Ovary (tissue), 9 donors: ENCODE results near the gene LOXHD1. TPM values are rescaled to one million over a fixed set of nuclear protein-coding genes. Genes with fewer than 3 reads are reported as not detected.

ENCODE experiments used
- DNase-seq, 5 donors: peaks; one replicate each; pipeline ENCODE4 v3.0.0-alpha.2; 2019 to 2020
- H3K27ac ChIP-seq, 2 donors: fragments of 200-600 bp; one replicate each; pipeline versions ENCODE4 v1.5.1 to v1.8.0; 2019 to 2022
- H3K27me3 ChIP-seq: fragments of 200-600 bp; one replicate; pipeline ENCODE4 v1.8.0; 2022
- H3K36me3 ChIP-seq: fragments of 200-600 bp; sonication (generic); one replicate; pipeline ENCODE4 v1.5.1; 2019
- H3K4me1 ChIP-seq: one replicate; pipeline ENCODE4 v1.8.1; 2013; ENCODE audit warnings: mild to moderate bottlenecking, moderate library complexity; ENCODE audit not compliant: insufficient read depth
- H3K4me3 ChIP-seq: fragments of 200-600 bp; sonication (generic); one replicate; pipeline ENCODE4 v1.5.1; 2017
- H3K9me3 ChIP-seq, 2 donors: fragments of 200-600 bp in 1 of 2; sonication (generic) in 1 of 2; one replicate each; pipeline versions ENCODE4 v1.5.1 to v1.8.1; 2013 to 2019; ENCODE audit warnings: mild to moderate bottlenecking in 1 of 2, moderate library complexity in 1 of 2
- EP300 ChIP-seq: sonication (generic); formaldehyde crosslinking; IDR thresholded peaks from one replicate; pipeline ENCODE4 v1.6.1; 2017; ENCODE audit warnings: antibody characterized with exemption
- POLR2A ChIP-seq: fragments of 450-650 bp; IDR thresholded peaks from one replicate; pipeline ENCODE4 v1.6.1; 2017; ENCODE audit warnings: antibody characterized with exemption, mild to moderate bottlenecking, moderate library complexity
- WGBS, 3 donors: extraction: QIAGEN DNeasy Blood & Tissue Kit in 1 of 3; methylation state at CpG; one replicate each; pipeline versions ENCODE4 v1.1.5 to v1.1.7; 2013 to 2017; 5-methylcytosine and 5-hydroxymethylcytosine counted together
- intact Hi-C, 4 donors: fragments of 100-400 bp; cut with DNase I; formaldehyde crosslinking; loops; one replicate each; pipeline versions ENCODE4 v1.11.0 to v1.15.1; 2022 to 2023
- polyA plus RNA-seq, 2 donors: library from polyadenylated mRNA; stranded (reverse); fragments of 200-250 nt in 1 of 2; fragments of 350-450 nt in 1 of 2; fragmentation: Illumina TruSeq in 1 of 2; extraction: RNeasy Lipid Tissue Mini Kit (QIAGEN cat#74804) in 1 of 2; gene quantifications; one replicate each; pipeline ENCODE4 v1.2.3, GENCODE V29; 2013 to 2014
- total RNA-seq, 7 donors: library from RNA; depleted of rRNA in 2 of 7; stranded (reverse); fragments of >200 nt in 2 of 7; fragmentation: NEBNext Ultra II Directional in 3 of 7; extraction: Animal tissue kit (Norgen Biotek cat#: 25700) in 3 of 7; gene quantifications; one replicate each; pipeline versions ENCODE4 v1.1.0 to v1.2.4, GENCODE V29; 2016 to 2023
- TF ChIP-seq, protein P1 (sequence below), 3 donors: fragments of 450-650 bp in 2 of 3; fragments of 200-600 bp in 1 of 3; IDR thresholded peaks; one replicate each; pipeline versions ENCODE4 v1.5.1 to v1.8.0; 2016 to 2022; ENCODE audit warnings: antibody characterized with exemption in 3 of 3, mild to moderate bottlenecking in 1 of 3
- donor health status: DM: no; HTN: no; CAD: no; lungs with moderate emphysema.
- donor health status: DM: no; HTN: no; CAD: no.
- donor health status: Bipolar disorder and iron deficiency.
- donor health status: DM: yes; HTN: yes; CAD: no.
- donor health status: DM: no; HTN: no; CAD: no.
- donor health status: DM: yes; HTN: yes; CAD: no.

The LOXHD1 gene
- total and polyA plus RNA-seq, 9 donors: 0.13 to 1.2 (median 0.31) TPM; not detected in 3

DNA sequence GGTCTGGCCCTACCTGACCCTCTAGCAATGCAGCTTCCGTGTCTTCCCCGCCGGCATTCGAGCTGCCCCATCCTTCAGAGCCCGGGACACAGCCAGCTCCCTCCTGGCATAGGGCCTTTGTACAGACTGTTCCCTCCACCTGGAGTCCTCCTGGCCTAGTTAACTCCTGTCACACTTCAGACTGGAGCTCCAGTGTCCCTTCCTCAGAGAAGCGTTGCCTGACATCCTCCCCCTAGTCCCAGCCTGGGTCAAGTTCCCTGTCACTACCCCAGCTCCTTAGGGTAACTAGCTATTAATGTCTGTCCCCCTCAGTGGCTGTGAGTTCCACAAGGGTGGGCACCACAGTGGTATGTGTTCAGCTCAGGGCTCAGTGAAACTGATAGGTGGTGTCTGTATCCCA lies 45.5 kb upstream of the LOXHD1 start:
- H3K27ac ChIP-seq: no peak overlapping the region

DNA sequence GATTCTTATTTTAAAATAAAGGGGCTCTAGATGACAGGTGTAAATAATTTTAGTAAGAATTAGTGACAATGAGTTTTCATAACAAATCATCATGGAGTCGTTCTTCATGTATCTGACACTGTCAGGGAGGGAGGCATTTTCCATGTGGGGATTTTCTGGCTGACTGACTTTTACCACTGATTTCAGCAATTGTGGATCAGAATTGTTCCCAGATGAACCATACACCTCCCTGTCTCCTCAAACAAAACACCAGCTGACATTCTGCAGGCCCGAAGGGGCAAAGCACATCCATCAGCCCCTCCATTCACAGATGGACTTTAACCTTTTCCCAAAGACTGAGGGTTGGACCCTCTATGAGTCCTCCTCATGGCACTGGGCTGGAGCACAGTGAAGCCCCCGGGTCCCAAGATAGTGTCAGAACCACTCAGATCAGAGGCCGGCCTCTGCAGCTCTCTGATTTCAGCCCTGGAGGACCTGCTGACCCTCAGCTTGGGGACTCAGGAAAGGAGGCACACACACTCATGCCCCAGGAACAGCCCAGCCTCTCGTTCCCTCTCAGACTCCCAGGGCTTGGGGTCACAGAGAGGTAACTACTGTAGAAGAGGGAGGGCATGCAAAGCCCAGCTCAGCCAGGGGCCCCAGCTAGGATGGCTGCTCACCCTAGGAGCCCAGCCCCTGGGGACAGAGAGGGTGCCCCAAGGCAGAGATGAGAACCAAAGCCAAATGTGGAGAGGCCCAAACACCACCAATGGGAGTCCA lies 43.2 kb upstream of the LOXHD1 start:
- intact Hi-C loops: no loop called here
- no peaks in the 10 kb centered on the region for H3K4me1 ChIP-seq
- TF ChIP-seq POLR2A (no peak), EP300 (no peak)
- TF ChIP-seq, protein P1, sequence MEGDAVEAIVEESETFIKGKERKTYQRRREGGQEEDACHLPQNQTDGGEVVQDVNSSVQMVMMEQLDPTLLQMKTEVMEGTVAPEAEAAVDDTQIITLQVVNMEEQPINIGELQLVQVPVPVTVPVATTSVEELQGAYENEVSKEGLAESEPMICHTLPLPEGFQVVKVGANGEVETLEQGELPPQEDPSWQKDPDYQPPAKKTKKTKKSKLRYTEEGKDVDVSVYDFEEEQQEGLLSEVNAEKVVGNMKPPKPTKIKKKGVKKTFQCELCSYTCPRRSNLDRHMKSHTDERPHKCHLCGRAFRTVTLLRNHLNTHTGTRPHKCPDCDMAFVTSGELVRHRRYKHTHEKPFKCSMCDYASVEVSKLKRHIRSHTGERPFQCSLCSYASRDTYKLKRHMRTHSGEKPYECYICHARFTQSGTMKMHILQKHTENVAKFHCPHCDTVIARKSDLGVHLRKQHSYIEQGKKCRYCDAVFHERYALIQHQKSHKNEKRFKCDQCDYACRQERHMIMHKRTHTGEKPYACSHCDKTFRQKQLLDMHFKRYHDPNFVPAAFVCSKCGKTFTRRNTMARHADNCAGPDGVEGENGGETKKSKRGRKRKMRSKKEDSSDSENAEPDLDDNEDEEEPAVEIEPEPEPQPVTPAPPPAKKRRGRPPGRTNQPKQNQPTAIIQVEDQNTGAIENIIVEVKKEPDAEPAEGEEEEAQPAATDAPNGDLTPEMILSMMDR (IDR thresholded peaks at IDR 0.05): no peak
- H3K27ac ChIP-seq: no peak overlapping the region
- 48 to 51% (median 50%) methylated on average over 5 of the region's 5 CpGs for WGBS, 3 donors
- H3K4me3 ChIP-seq: no peak overlapping the region
- DNase-seq: no peak
- H3K27me3 ChIP-seq: no peaks in the 10 kb centered on the region
- H3K9me3 ChIP-seq: no peaks in the 10 kb centered on the region
- no peaks in the 10 kb centered on the region for H3K36me3 ChIP-seq

More for the DNA sequence above, 45.5 kb upstream of the LOXHD1 start:
- no peak for DNase-seq
- WGBS, 3 donors: 84 to 92% (median 90%) methylated on average over 6 of the region's 6 CpGs
- H3K36me3 ChIP-seq: no peaks in the 10 kb centered on the region
- no peak for TF ChIP-seq EP300
- TF ChIP-seq, protein P1 (IDR thresholded peaks at IDR 0.05): no peak
- no peak for TF ChIP-seq POLR2A
- H3K9me3 ChIP-seq: no peaks in the 10 kb centered on the region
- no peak overlapping the region for H3K4me3 ChIP-seq
- intact Hi-C loops: no loop called here
- no peaks in the 10 kb centered on the region for H3K27me3 ChIP-seq
- no peaks in the 10 kb centered on the region for H3K4me1 ChIP-seq

DNA sequence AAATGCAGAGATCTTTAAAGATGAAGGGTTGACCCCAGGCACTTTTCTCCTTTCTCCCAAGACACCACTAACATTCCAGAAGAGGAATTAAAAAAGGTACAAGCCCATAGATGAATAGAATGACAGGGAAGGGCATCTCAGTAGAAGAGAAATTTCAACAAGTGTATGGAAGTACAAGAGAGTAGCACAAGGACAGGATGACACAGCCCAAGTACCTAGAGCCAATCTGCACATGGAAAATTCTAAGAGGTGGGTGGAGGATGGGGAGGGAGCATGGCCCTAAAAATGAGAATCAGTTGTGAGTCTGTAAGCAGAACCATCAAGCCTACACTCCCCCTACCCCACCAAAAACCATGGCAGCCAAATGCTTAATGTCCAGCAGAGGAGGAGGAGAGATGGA lies 39.7 kb upstream of the LOXHD1 start:
- Histone ChIP-seq H3K27ac (no peak overlapping the region), H3K9me3 (no peaks in the 10 kb centered on the region), H3K27me3 (no peaks in the 10 kb centered on the region), H3K4me3 (no peak overlapping the region), H3K36me3 (no peaks in the 10 kb centered on the region), H3K4me1 (no peaks in the 10 kb centered on the region)
- no peak for DNase-seq
- TF ChIP-seq EP300 (no peak), POLR2A (no peak)
- TF ChIP-seq, protein P1 (IDR thresholded peaks at IDR 0.05): no peak
- intact Hi-C loops: no loop called here

DNA sequence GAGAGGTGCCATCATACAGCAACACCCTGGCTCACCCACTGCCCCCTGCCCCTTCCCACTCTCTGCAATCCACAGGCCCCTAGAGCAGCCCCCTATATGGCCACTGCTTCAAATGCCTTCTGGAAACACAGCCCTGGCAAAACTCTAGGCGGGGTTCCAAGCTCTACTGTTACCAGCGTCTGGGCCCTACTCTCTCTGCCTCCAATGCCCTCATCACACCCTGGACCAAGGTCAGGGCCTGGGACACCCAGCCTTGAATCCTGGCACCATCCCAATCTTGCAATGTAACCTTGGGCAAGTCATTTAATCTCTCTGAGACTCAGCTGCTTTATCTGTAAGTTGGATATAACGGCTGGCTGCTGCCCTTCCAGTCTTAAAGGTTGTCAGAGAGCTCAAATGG lies 39.2 kb upstream of the LOXHD1 start:
- no peaks in the 10 kb centered on the region for H3K4me1 ChIP-seq
- H3K4me3 ChIP-seq: no peak overlapping the region
- no peaks in the 10 kb centered on the region for H3K27me3 ChIP-seq
- H3K36me3 ChIP-seq: no peaks in the 10 kb centered on the region
- TF ChIP-seq POLR2A (no peak), EP300 (no peak)
- TF ChIP-seq, protein P1 (IDR thresholded peaks at IDR 0.05): no peak
- WGBS, 3 donors: 45 to 60% (median 52%) methylated on average over 3 of the region's 3 CpGs
- intact Hi-C loops: no loop called here
- DNase-seq: no peak
- H3K27ac ChIP-seq: no peak overlapping the region
- H3K9me3 ChIP-seq: no peaks in the 10 kb centered on the region
